Measurements from ENCODE around the gene SETSIP.
A peak's percentile ranks its signal among the peaks of the same experiment; 100 is the strongest.
"Not testable (repeated sequence)": the region's sequence is repeated elsewhere in the genome, so short reads cannot be mapped to it uniquely, and the experiment has no call there.

The SETSIP gene, protein sequence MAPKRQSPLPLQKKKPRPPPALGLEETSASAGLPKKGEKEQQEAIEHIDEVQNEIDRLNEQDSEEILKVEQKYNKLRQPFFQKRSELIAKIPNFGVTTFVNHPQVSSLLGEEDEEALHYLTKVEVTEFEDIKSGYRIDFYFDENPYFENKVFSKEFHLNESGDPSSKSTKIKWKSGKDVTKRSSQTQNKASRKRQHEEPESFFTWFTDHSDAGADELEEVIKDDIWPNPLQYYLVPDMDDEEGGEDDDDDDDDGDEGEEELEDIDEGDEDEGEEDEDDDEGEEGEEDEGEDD

DNA sequence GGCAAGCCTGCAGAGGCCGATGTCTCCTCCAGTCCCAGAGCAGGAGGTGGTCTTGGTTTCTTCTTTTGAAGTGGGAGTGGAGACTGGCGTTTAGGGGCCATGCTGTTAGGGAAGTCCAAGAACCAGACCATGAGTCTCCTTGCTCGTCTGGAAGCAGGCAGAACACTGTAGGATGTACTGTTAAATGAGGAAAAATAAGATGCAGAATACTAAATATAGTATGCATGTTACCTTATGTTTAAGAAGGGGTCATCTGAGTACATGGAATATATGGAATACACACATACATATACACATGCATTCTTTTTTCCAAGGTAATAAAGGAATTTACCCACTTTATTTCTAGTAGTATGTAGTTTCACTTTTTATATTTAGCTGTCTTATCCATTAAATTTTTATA lies at the start of gene SETSIP:
Gene SETSIP (minus strand): TSS at position 101 of the 400 bp plus-strand sequence. CDS start 0 bp downstream, at position 101.
- DNase-seq, result no peak

DNA sequence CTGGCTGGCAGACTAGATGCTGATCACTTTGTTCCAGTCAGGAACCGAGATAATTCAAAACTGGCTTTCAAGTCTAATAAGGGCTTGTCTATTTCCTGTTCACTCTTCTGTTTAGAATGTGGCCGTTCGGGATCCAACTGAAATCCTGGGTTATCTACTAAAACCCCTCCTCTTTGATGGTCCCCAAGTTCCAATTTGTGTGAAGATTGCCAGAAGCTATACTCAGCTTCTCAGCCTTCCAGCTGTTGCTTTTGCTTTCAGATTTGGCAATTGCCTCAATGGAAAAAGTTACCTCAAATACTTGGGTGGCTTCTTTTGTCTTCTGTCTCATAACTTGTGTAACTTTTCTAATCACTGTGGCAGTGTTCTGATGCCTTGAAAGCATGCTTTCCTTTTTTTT lies 48.7 kb upstream of the SETSIP start:
- DNase-seq, result peak; percentile 2

DNA sequence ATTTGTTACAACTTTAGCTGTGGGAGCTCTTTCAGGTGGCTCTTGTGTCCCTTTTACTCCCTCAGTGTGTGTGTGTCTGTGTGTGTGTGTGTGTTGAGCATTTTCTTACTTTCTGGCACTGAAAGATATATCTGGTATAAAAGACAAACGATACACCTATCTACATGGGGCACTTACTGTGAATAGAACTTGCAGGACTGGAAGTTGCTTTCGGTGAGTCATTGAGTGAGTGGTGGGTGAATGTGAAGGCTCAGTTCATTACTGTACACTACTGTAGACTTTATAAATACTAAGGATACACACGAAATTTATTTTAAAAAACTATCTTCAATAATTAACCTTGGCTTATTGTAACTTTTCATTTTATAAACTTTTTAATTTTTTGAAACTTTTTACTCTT lies 43.6 kb upstream of the SETSIP start:
- no peak for DNase-seq

DNA sequence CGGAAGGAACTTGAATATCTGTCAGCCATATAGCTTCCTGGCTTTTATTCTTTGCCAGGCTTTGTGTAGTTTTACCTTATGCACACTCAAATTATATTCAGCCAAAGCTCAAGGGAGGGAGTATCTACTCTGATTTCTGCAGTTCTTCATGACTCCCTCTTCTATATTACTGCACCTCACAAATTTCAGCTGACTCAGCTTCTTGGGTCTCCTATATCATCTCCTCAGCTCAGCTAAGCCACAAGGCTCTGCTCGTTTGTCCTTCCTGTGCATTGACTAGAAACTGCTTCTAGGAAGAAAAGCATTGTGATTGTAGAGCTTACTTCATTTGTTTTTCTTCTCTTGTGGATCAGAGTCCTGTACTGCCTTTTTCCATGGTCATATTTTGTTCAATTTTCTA lies 42.3 kb upstream of the SETSIP start:
- no peak for DNase-seq

DNA sequence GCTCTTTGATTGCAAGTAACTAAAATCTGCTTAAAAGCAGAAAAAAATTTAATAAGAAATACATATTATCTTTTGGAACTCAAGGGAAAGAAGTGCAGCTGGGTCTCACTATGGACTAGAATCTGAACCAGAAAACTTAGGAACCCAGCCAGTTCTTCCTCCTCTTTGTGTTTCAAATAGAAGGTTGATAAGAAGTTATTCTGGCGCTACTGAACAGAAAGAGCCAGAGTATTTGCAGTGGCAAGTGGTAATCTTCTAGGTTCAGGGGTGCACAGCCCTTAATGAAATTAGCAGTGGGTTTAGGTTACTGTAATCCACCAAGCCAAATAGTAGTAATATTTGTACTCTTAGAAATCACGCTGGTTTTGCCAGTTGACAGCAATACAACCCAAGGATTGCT lies 33.4 kb upstream of the SETSIP start:
- DNase-seq, result no peak

DNA sequence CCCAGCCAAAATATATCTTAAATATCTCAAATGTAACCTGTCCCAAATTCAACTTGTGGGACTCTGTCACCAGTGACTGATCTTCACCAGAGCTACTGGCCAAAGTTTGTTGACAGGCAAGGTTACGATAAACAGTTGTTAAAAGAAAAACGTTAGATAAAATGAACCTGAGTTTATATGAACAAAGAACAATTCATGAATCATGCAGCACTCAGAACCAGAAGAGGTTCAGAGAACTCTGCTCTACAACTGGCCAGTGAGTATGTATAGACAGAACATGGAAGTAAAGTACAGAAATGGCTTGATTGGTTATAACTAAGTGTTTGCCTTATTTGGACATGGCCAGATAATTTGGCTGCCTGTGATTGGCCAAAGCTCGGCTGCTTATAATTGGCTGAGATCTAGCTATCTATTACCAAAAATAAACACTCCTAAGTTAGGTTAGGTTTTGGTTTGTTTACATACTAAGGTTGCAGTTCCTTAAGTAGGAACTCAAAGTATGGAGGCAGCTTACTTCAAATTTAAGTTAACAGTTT lies 30.4 kb upstream of the SETSIP start:
- no peak for DNase-seq

DNA sequence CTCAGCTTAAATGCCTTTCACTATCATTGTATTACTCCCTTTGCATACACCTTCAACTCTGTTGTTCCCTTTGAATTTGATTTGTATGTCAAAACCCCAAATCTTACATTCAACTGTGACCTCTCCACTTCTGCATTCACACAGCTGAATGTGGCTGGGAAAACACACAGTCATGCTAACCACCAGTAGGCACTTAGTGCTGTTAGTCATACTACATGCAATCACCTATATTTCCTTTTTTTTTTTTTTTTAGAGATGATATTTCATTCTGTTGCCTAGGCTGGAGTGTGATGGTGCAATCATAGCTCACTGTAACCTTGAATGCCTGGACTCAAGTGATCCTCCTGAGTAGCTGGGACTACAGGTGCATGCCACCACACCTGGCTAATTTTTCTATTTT lies 21.1 kb upstream of the SETSIP start:
- peak; percentile 27 for DNase-seq

DNA sequence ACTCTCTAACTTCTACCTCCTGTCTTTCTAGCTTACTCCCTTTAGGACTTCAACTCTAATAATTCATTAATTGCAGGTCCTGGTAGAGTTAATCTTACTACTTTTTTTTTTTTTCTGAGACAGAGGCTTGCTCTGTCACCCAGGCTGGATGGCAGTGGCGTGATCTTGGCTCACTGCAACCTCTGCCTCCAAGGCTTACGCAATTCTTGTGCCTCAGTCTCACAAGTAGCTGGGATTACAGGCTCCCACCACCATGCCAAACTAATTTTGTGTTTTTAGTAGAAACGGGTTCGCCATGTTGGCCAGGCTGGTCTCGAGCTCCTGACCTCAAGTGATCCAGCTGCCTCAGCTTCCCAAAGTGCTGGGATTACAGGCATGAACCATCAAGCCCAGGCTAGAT lies 20.7 kb upstream of the SETSIP start:
- DNase-seq, result no peak

DNA sequence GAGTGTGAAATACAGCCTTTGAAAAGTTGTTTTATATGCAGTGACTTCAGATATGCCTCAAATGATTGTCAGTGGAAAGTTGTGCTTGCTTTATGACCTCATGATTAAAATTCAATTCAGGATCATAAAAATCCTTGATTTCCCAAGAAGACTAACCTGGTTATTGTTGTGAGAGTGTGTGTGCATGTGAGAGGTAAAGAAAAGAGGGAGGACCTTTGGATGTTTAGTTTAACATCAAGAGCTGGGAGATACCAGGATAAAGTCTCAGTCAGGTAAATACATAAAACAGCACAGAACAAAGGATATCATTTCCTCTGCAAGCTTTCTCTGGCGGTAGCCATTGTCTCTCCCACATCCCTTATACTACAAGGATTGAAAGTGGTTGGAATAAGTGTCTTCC lies 19.4 kb upstream of the SETSIP start:
- DNase-seq, result no peak

DNA sequence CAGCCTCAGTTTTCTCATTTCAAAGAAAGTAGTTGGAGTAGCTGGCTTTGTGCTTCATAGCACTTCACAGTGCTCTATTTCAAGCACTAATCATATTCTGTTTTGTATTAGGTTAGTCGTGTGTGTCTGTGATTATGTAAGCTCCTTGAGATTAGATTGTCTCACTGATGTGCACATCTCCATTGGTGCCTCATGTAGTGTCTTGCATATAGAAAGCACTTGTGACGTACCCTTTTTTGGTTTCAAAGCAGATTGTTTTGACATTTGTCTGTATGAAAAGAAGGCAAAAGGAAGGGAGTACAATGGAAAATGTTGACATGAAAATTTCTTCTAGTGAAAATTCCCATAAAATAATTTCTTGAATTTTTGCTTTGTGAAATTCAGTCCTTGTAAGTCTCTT lies 18.9 kb upstream of the SETSIP start:
- DNase-seq, result no peak

DNA sequence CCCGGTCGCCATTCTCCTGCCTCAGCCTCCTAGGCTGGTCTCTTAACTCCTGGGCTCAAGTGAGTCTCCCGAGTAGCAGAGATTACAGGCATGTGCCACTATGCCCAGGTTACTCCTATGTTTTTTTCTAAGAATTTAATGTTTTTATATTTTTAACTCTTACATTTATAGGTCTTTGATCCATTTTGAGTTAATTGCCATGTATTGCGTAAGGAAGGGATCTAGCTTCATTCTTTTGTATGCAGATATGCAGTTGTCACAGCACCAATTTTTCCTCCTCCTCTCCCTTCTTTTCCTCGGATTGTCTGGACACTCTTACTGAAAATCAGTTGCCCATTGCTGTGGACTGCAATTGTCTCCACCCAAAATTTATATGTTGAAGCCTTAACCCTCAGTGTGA lies 16.4 kb upstream of the SETSIP start:
- DNase-seq, result no peak

DNA sequence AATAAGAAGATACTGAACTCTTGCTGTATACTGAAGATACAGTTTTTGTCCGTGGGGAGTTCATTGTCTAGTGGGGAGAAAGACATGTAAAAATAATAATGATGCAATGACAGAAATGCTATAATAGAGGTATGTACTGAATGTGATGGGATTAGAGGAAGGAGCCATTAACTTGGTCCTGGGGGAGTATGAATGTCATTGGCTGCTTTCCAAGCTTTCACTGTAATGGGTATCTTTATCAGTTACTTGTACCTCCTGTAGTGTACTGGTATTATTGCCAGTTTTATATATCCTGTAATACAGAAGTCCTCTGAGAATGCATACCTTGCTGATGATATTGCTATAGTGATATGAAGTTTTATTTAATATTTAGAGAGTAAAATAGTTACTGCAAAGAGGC lies 12.3 kb upstream of the SETSIP start:
- no peak for DNase-seq

DNA sequence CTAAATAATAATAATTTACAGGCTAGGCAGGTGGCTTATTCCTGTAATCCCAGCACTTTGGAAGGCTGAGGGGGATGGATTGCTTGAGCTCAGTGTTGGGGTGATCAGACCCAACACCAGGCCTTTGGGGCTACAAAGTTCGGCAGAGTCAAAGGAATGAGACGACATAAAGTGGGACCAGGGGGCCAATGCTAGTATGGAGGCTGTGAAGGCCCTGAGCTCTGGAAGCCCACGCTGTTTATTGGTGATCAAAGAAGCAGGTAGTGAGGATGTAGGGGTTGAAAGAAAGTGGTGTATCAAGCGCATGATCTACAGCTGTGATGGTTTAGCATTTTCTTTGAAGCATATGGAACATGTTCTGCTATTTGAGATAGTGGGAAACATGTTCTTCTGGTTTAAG lies 10.5 kb upstream of the SETSIP start:
- DNase-seq, result no peak

DNA sequence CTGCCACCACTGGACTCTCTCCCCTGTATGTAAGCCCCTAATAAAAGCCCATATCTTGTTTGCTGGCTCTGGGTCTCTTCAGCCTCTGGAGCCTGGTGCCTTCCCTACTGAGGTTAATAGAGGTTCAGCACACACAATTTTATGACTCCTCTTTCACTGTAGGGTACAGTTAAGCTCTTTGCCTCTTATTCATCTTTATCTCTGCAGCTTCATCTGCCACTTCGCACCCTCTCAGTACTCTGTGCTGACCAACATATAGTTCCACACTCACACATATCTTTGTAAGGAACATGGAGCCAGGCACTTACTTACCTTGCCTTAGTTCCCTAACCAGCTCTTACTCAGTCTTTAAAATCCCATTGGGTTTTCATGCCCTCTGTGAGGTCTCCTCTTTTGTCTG lies 9.4 kb upstream of the SETSIP start:
- no peak for DNase-seq

DNA sequence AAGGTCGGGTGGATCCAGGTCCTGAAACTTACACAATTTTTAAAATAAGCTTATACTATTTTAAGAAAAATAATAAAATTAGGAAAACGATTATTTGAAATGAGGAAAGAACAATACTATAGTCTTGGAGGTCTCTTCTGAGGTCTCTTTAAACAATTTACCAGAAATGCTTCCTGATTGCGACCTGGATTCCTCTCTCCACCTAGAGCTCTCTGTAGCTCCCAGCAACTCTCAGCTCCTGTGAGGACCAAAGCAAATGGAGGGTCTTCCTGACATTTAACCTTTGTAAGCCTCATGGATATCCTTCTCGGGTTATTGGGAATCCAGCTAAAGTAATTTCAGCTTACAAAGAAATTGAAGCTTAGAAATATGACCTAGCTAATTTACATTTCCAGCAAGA lies 5.8 kb upstream of the SETSIP start:
- DNase-seq, result no peak

DNA sequence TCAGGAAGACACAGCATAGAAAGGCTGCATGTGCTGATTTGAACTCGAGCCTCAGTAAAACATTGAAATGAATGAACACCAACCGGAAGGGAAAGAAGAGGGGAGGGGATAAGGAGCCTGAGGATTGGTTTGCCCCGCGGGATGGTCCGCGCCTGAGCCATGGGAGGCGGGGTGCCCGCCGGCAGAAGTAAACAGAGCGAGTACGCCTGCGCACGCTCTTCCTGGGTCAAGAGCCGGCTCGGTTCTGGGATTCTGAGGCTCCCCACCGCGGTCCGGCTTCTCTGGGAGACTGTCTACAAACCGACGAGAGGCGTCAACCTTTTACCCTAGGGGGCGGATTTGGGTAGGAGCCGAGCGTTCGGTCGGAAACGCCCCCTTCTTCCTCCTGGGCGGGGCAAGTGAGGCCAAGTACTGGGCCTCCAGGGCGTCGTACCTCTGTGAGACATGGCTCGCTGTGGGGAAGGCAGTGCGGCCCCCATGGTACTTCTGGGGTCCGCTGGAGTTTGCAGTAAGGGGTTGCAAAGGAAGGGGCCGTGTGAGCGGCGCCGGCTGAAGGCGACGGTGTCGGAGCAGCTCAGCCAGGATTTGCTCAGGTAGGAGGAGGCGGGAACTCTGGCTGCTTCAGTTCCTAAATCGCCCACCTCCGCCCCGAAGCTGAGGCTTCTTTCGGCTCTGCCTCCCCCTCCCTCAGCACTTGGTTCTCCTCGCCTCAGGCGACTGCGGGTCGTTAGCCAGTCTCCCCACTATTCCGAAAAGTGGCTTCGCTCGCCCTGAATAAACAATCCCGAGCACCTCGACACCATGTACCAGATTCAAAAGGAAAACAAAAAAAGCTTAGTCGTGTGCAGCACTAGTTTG lies 5.1 kb upstream of the SETSIP start, which contains the start of gene BTBD8:
Gene BTBD8 (plus strand): TSS at position 218 of the 858 bp plus-strand sequence. CDS start 227 bp downstream, at position 445.
- DNase-seq, result peak; percentile 79

DNA sequence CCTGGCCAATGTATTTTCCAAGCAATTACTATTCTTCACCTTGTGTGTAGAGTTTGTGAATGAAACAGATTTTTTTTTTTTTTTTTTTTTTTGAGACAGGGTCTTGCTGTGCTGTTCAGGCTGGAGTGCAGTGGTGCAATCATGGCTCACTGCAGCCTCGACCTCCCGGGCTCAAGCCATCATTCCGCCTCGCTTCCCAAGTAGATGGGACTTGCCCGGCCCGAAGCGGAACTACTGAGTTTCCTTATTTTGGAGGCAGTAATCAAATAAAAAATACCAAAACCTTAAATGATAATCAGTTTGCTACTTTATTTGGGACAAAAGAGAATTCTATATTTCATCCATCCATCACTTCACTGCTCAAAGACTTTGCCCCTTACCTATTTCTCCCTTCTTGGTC lies 4.2 kb upstream of the SETSIP start:
- no peak for DNase-seq

DNA sequence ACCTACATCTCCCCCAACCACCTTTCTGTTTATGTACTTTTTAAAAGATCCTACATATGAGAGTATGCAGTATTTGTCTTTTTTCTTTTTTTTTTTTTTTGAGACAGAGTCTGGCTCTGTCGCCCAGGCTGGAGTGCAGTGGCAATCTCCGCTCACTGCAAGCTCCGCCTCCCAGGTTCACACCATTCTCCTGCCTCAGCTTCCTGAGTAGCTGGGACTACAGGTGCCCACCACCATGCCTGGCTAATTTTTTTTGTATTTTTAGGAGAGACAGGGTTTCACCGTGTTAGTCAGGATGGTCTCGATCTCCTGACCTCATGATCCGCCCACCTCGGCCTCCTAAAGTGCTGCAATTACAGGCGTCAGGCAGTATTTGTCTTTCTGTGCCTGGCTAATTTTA lies 2.9 kb upstream of the SETSIP start:
- not testable (repeated sequence) for DNase-seq

DNA sequence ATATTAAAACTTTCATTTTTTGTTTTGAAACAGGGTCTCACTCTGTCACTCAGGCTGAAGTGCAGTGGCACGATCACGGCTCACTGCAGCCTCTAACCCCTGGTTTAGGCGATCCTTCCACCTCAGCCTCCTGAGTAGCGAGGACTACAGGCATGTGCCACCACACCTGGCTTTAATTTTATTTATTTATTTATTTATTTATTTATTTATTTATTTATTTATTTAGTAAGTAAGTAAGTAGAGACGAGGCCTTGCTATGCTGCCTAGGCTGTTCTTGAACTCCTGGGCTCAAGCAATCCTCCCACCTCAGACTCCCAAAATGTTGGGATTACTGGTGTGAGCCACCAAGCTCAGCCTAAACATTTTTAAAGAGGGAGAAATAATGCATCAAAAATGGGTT lies 1.2 kb upstream of the SETSIP start:
- no peak for DNase-seq

DNA sequence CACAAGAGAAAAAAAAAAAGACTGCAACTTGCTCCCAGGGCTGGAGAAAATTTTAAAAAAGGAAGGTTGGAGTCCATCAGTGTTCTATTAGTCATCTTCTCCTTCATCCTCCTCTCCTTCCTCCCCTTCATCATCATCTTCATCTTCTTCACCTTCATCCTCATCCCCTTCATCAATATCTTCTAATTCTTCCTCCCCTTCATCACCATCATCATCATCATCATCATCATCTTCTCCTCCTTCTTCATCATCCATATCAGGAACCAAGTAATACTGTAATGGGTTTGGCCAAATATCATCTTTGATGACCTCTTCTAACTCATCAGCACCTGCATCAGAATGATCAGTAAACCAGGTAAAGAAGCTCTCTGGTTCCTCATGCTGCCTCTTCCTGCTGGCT lies 765 bp downstream of the SETSIP start:
- not testable (repeated sequence) for DNase-seq

DNA sequence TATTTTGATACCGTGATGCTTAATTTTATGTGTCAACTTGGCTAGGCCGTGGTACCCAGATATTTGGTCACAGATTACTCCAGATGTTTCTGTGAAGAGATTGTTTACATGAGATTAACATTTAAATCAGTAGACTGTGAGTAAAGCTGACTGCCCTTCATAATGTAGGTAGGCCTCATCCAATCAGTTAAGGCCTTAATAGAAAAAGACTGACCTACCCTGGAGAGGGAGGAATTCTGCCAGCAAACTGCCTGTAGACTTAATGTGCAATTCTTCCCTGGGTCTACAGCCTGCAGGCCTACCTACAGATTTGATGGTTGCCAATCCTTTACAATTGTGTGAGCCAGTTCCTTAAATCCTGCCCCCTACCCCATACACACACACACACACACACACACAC lies 4.3 kb downstream of the SETSIP start:
- DNase-seq, result no peak

DNA sequence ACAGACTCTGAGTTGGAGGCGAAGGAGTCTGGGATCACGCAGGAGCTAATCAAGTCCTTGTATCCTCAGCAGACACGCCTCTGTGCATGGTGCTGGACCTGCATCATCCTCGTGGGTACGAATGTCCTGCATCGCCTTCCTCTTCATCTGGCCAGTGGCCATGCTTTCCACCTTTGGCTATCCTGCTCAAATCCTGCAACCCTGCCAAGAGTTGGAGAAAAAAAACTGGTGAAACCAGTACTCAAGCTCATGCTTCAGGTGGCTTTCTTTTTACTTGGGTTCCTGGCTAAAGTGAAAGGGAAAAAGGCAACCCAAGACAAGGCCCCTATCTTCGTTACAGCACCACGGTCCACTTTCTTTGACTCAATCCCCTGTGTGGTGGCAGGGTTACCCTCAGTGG lies 8.9 kb downstream of the SETSIP start:
- no peak for DNase-seq

DNA sequence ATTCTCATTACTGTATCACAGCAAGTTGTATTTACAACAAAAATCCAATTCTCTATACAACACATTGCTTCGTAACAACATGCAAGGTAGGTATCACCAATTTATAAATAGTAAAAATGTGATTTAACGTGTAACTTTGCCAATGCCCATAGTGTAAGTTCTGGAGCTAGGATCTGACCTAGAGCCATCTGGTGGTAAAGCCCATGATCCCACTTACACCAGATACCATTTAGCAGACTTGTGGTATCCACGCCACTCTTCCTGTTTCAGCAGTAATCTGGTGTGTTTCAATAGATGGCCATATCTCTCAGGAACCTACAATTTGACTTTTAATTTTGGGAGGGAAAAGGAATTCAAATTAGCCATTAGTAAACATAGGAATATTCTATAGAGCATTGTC lies 10.2 kb downstream of the SETSIP start:
- no peak for DNase-seq

DNA sequence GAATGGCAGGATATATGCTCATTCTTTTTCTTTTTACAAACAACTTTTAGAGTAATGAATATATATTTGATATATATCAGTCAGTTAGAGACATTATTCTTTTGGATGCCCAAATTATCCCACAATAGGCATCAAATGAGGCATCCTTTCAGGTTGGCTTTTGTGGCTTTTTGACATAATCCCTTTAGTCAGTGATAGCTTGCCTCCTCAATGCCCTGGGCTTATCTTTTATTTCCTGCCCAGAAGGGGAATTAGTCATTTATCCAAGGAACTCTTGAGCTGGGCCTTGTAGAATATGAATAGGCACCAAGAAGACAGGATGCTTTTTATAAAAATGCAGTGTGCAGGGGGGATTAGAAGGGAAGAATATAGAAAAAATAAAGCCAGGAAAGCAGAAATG lies 23.3 kb downstream of the SETSIP start:
- DNase-seq, result no peak

All from stimulated activated CD4-positive, alpha-beta T cell treated with anti-CD3 and anti-CD28 coated beads, Interleukin-1b, Interleukin-23, amount 100 ng/mL, for 48 hours (primary cell).